GM23338 (cell line): ENCODE data around the gene ERCC1.

ENCODE experiments used
- CREB1 ChIP-seq: fragments of 250-450 bp; sonication (Bioruptor Pico); IDR thresholded peaks from 2 replicates; pipeline ENCODE4 v1.5.0; 2020; ENCODE audit warnings: low read depth, mild to moderate bottlenecking, moderate library complexity
- CTCF ChIP-seq, 2 experiments: fragments of 200-600 bp in 1 of 2; sonication (generic) in 1 of 2; conservative IDR thresholded peaks; 2 replicates each; pipeline versions ENCODE4 v1.5.1 to v1.6.1; 2016 to 2017; ENCODE audit warnings: antibody characterized with exemption in 2 of 2, low read depth in 2 of 2, mild to moderate bottlenecking in 2 of 2, moderate library complexity in 1 of 2
- EZH2 ChIP-seq: fragments of 200-600 bp; sonication (generic); IDR thresholded peaks from one replicate; pipeline ENCODE4 v1.8.0; 2017; ENCODE audit warnings: antibody characterized with exemption, mild to moderate bottlenecking, low read depth; ENCODE audit not compliant: unreplicated experiment
- EZH2phosphoT487 ChIP-seq: fragments of 200-600 bp; sonication (generic); IDR thresholded peaks from one replicate; pipeline ENCODE4 v1.8.1; 2018; ENCODE audit warnings: antibody characterized with exemption; ENCODE audit not compliant: unreplicated experiment
- JUNB ChIP-seq: IDR thresholded peaks from one replicate; pipeline ENCODE4 v1.6.1; 2016; ENCODE audit warnings: antibody characterized with exemption; ENCODE audit not compliant: unreplicated experiment
- POLR2AphosphoS5 ChIP-seq: IDR thresholded peaks from 2 replicates; pipeline ENCODE4 v1.6.1; 2016; ENCODE audit warnings: antibody characterized with exemption, low read depth
- REST ChIP-seq: IDR thresholded peaks from one replicate; pipeline ENCODE4 v1.6.1; 2018; ENCODE audit warnings: antibody characterized with exemption; ENCODE audit not compliant: unreplicated experiment

GRCh38 chr19:45362291-45362690 lies 61.4 kb downstream of the ERCC1 start:
- TF ChIP-seq POLR2AphosphoS5 (no peak), CTCF (conservative IDR thresholded peaks at IDR 0.05; ENCODE audit: low read depth in 2 of 2) (no peak), CREB1 (CRISPR knock-in tag) (no peak), JUNB (no peak), EZH2 (no peak), EZH2phosphoT487 (no peak), REST (no peak)
